Endothelial cell of umbilical vein (primary cell): ENCODE data around the gene HAGH. TPM values are rescaled to one million over a fixed set of nuclear protein-coding genes. Genes with fewer than 3 reads are reported as not detected.

ENCODE experiments used
- BruUV-seq: library from RNA; stranded (reverse); fragments of 400-500 nt; replicated peaks from 2 replicates; lab custom pipeline; 2021; lab: Mats Ljungman, UMichigan
- CTCF ChIA-PET: fragments of 300-600, 350-600 bp; sonication (Branson Sonifier 250); formaldehyde crosslinking; loops from one replicate; lab custom pipeline; 2021; ENCODE audit warnings: antibody characterized with exemption, inconsistent platforms; lab: Charles Lee
- POLR2A ChIA-PET: fragments of 300-600, 350-600 bp; sonication (Branson Sonifier 250); formaldehyde crosslinking; loops from one replicate; lab custom pipeline; 2021; ENCODE audit warnings: antibody characterized with exemption, inconsistent platforms; lab: Charles Lee
- DNase-seq: peaks from one replicate; pipeline ENCODE4 v3.0.0-alpha.2; 2011; ENCODE audit warnings: low read depth, low spot score
- FAIRE-seq: peaks from 2 replicates; lab custom pipeline; 2011; peaks lifted over from hg19 to GRCh38; lab: Jason Lieb, UNC
- H2AFZ ChIP-seq: 2 replicates; pipeline ENCODE4 v1.6.0; 2012; ENCODE audit warnings: low read depth, low read length, control low read depth, inconsistent platforms
- H3K27ac ChIP-seq: 2 replicates; pipeline ENCODE4 v1.5.1; 2011; ENCODE audit warnings: low read depth, mild to moderate bottlenecking, control low read depth, low read length, moderate library complexity; ENCODE audit not compliant: insufficient read depth
- H3K27me3 ChIP-seq, 2 experiments: 2 replicates each; pipeline versions ENCODE4 v1.6.0 to v1.6.1; 2011; ENCODE audit warnings: low read length in 2 of 2, mixed read lengths in 1 of 2; ENCODE audit not compliant: control insufficient read depth in 2 of 2, insufficient read depth in 2 of 2
- H3K36me3 ChIP-seq, 2 experiments: 2 replicates in 1 of 2; 3 replicates in 1 of 2; pipeline ENCODE4 v1.5.1; 2011; ENCODE audit warnings: low read length in 2 of 2, mild to moderate bottlenecking in 1 of 2, moderate library complexity in 1 of 2; ENCODE audit not compliant: control insufficient read depth in 2 of 2, insufficient read depth in 2 of 2; ENCODE audit errors: extremely low read depth in 1 of 2
- H3K4me1 ChIP-seq: 3 replicates; pipeline ENCODE4 v1.5.1; 2011; ENCODE audit warnings: mild to moderate bottlenecking, low read length; ENCODE audit not compliant: control insufficient read depth, insufficient read depth; ENCODE audit errors: extremely low read depth
- H3K4me2 ChIP-seq: 2 replicates; pipeline ENCODE4 v1.6.1; 2011; ENCODE audit warnings: low read length, control low read depth, mixed read lengths; ENCODE audit not compliant: insufficient read depth
- H3K4me3 ChIP-seq, 3 experiments: fragments of 200-600 bp in 1 of 3; sonication (generic), shearing (Covaris generic) in 1 of 3; replicated peaks in 1 of 3; 2 replicates each; pipeline ENCODE4 v1.5.1; 2011 to 2016; ENCODE audit warnings: control low read depth in 3 of 3, low read length in 3 of 3, mild to moderate bottlenecking in 2 of 3, inconsistent platforms in 1 of 3, low read depth in 1 of 3, moderate library complexity in 1 of 3; ENCODE audit not compliant: insufficient read depth in 1 of 3
- H3K79me2 ChIP-seq: 2 replicates; pipeline ENCODE4 v1.6.0; 2012; ENCODE audit warnings: low read length, inconsistent platforms; ENCODE audit not compliant: control insufficient read depth, insufficient read depth
- H3K9ac ChIP-seq: replicated peaks from 2 replicates; pipeline ENCODE3; 2011; ENCODE audit warnings: low read length, control low read depth; ENCODE audit not compliant: insufficient read depth; ENCODE audit errors: extremely low read depth
- H3K9me1 ChIP-seq: replicated peaks from 3 replicates; pipeline ENCODE4 v1.6.0; 2011; ENCODE audit warnings: mild to moderate bottlenecking, low read length; ENCODE audit not compliant: control insufficient read depth, insufficient read depth; ENCODE audit errors: extremely low read depth
- H3K9me3 ChIP-seq: replicated peaks from 2 replicates; pipeline ENCODE4 v1.5.1; 2012; ENCODE audit warnings: low read length, inconsistent platforms; ENCODE audit not compliant: control insufficient read depth, insufficient read depth
- H4K20me1 ChIP-seq: replicated peaks from 2 replicates; pipeline ENCODE3; 2011; ENCODE audit warnings: mild to moderate bottlenecking, low read length; ENCODE audit not compliant: control insufficient read depth, insufficient read depth; ENCODE audit errors: extremely low read depth
- EZH2 ChIP-seq: IDR thresholded peaks from 2 replicates; pipeline ENCODE4 v1.6.1; 2012; ENCODE audit warnings: borderline replicate concordance, low read depth, mild to moderate bottlenecking, moderate library complexity, low read length, inconsistent platforms; ENCODE audit not compliant: severe bottlenecking
- FOS ChIP-seq: IDR thresholded peaks from 2 replicates; pipeline ENCODE4 v1.6.1; 2011; ENCODE audit warnings: mild to moderate bottlenecking, low read length, moderate library complexity, borderline replicate concordance; ENCODE audit not compliant: insufficient read depth
- GATA2 ChIP-seq: IDR thresholded peaks from 2 replicates; pipeline ENCODE4 v1.7.0; 2011; ENCODE audit warnings: low read depth, mild to moderate bottlenecking, moderate library complexity, mixed read lengths, low read length; ENCODE audit not compliant: insufficient read length, insufficient read depth
- JUN ChIP-seq: IDR thresholded peaks from 2 replicates; pipeline ENCODE4 v1.6.1; 2011; ENCODE audit warnings: borderline replicate concordance, low read depth; ENCODE audit not compliant: insufficient read length, insufficient read depth
- MYC ChIP-seq: IDR thresholded peaks from one replicate; pipeline ENCODE4 v1.6.1; 2011; ENCODE audit warnings: mild to moderate bottlenecking, low read depth, low read length
- POLR2A ChIP-seq: IDR thresholded peaks from 2 replicates; pipeline ENCODE4 v1.6.1; 2012; ENCODE audit warnings: low read depth, mild to moderate bottlenecking, control low read depth, low read length
- POLR2AphosphoS5 ChIP-seq: IDR thresholded peaks from 2 replicates; pipeline ENCODE4 v1.6.1; 2012; ENCODE audit warnings: low read depth, mild to moderate bottlenecking, control low read depth, low read length, moderate library complexity; ENCODE audit not compliant: insufficient read depth
- dilution Hi-C: fragments of 300-500 bp; cut with MboI; formaldehyde crosslinking; loops from one replicate; pipeline ENCODE4 v1.15.0; 2019; ENCODE audit warnings: low sequenced_read_pairs; ENCODE audit not compliant: extremely low pct_ligation_motif_present
- intact Hi-C: fragments of 100-400 bp; cut with micrococcal nuclease; formaldehyde crosslinking; loops from one replicate; pipeline ENCODE4 v1.10.0; 2022
- polyA plus RNA-seq, 4 experiments: library from polyadenylated mRNA; depleted of rRNA in 3 of 4; stranded (reverse) in 3 of 4; unstranded in 1 of 4; fragments of >200 nt; gene quantifications; 2 replicates each; pipeline versions ENCODE4 v1.2.1 to v1.2.3, GENCODE V29; 2011 to 2012; ENCODE audit warnings: missing spikeins in 1 of 4
- total RNA-seq: library from RNA; stranded (reverse); gene quantifications from 2 replicates; pipeline ENCODE4 v1.2.3, GENCODE V29; 2021
- TF ChIP-seq, protein P1 (sequence below): IDR thresholded peaks from 2 replicates; pipeline ENCODE4 v1.6.1; 2011; ENCODE audit not compliant: insufficient read depth, insufficient read length
- TF ChIP-seq, protein P2 (sequence below), 2 donors: IDR thresholded peaks; 1 replicate in 1 of 2; 2 replicates in 1 of 2; pipeline ENCODE4 v1.5.1; 2011; ENCODE audit warnings: low read length in 2 of 2, mild to moderate bottlenecking in 2 of 2, moderate library complexity in 2 of 2, control low read depth in 1 of 2, inconsistent platforms in 1 of 2, low read depth in 1 of 2; ENCODE audit not compliant: insufficient read depth in 1 of 2; ENCODE audit errors: extremely low read depth in 1 of 2

The HAGH gene
- total and polyA plus RNA-seq, 2 donors (not counting 3 experiments of a cell fraction or from before 2014, with no cell fraction given): 54.3 to 84.2 TPM

DNA sequence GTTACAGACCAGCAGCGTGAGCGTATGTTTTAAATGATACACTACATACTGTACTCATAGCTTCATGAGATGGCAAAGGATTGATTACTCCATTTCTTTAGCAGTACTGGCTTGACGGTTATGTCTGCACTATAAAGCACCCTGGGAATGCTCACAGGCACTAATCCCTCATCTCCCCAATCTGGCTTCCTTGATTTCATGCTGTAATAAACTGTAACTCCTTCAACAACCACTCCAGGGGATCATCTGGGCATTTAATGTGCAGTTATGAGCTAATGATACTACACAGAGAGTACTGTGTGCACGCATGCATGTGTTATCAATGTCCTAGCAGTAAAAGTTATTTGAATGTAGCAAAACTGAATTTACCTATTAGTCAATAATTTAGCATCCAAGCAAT, 25.2 kb upstream of the HAGH start:
- POLR2A ChIA-PET: no interaction called here
- TF ChIP-seq, protein P1, sequence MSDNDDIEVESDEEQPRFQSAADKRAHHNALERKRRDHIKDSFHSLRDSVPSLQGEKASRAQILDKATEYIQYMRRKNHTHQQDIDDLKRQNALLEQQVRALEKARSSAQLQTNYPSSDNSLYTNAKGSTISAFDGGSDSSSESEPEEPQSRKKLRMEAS: no peak
- TF ChIP-seq POLR2A (no peak), MYC (no peak)

DNA sequence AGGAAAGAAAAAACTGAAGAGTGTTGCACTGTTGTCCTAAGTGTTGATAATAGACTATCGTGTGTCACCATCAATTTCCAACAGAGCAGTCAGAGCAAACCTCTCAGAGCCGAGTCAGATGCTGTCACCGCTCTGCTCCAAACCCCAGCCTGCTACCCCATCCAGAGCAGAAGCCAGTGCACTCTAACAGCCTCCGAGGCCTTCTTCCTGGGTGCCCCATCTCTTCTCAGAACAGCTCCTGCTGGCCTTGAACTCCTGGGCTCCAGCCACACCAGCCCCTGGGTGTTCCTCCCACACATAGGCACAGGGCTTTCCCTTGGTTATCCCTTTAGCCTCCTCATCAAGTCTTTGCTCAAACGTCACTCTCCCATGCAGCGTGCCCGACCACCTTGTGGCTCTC, 24.4 kb upstream of the HAGH start:
- Histone ChIP-seq H3K4me3 (no peak overlapping the region), H3K27me3 (peaks cover 8 to 11% of the 10 kb centered on the region in 2 experiments), H3K9me3 (no peaks in the 10 kb centered on the region), H4K20me1 (no peaks in the 10 kb centered on the region), H3K4me2 (no peak overlapping the region), H3K4me1 (no peaks in the 10 kb centered on the region), H3K27ac (no peak overlapping the region), H2AFZ (no peak overlapping the region), H3K9ac (no peak overlapping the region), H3K9me1 (no peaks in the 10 kb centered on the region), H3K36me3 (no peaks in the 10 kb centered on the region), H3K79me2 (no peaks in the 10 kb centered on the region)
- BruUV-seq: no TSS peak
- TF ChIP-seq FOS (no peak), MYC (no peak), POLR2AphosphoS5 (no peak), EZH2 (no peak), JUN (no peak), GATA2 (no peak), POLR2A (no peak)
- TF ChIP-seq, protein P1: no peak
- TF ChIP-seq, protein P2, sequence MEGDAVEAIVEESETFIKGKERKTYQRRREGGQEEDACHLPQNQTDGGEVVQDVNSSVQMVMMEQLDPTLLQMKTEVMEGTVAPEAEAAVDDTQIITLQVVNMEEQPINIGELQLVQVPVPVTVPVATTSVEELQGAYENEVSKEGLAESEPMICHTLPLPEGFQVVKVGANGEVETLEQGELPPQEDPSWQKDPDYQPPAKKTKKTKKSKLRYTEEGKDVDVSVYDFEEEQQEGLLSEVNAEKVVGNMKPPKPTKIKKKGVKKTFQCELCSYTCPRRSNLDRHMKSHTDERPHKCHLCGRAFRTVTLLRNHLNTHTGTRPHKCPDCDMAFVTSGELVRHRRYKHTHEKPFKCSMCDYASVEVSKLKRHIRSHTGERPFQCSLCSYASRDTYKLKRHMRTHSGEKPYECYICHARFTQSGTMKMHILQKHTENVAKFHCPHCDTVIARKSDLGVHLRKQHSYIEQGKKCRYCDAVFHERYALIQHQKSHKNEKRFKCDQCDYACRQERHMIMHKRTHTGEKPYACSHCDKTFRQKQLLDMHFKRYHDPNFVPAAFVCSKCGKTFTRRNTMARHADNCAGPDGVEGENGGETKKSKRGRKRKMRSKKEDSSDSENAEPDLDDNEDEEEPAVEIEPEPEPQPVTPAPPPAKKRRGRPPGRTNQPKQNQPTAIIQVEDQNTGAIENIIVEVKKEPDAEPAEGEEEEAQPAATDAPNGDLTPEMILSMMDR (IDR thresholded peaks at IDR 0.05; ENCODE audit: extremely low read depth in 1 of 2, insufficient read depth in 1 of 2, low read depth in 1 of 2, low read length in 2 of 2): no peak
- intact Hi-C loops: no loop called here
- dilution Hi-C loops: no loop called here
- POLR2A ChIA-PET: no interaction called here
- CTCF ChIA-PET: interaction anchor here (0.6 kb wide), 1 partner anchor 23 kb away, joined by 3 read pairs; no protein-coding TSS in a partner anchor
- FAIRE-seq: no peak
- no peak for DNase-seq

More for the DNA sequence above, 25.2 kb upstream of the HAGH start:
- FAIRE-seq: no peak
- dilution Hi-C loops: no loop called here
- H3K79me2 ChIP-seq: no peaks in the 10 kb centered on the region
- H3K36me3 ChIP-seq: no peaks in the 10 kb centered on the region
- no peak overlapping the region for H2AFZ ChIP-seq
- H3K9ac ChIP-seq: no peak overlapping the region
- CTCF ChIA-PET: interaction anchor here (0.6 to 1.6 kb wide), 4 partner anchors 14 to 38 kb away, joined by 3 to 4 read pairs (median 3); no protein-coding TSS in a partner anchor
- BruUV-seq: no TSS peak
- H3K27me3 ChIP-seq: peaks cover 6 to 10% of the 10 kb centered on the region in 2 experiments
- no peak overlapping the region for H3K27ac ChIP-seq
- intact Hi-C loops: no loop called here
- no peaks in the 10 kb centered on the region for H4K20me1 ChIP-seq
- no peaks in the 10 kb centered on the region for H3K9me3 ChIP-seq
- DNase-seq: no peak
- H3K9me1 ChIP-seq: no peaks in the 10 kb centered on the region
- no peak overlapping the region for H3K4me2 ChIP-seq
- H3K4me1 ChIP-seq: no peaks in the 10 kb centered on the region
- no peak overlapping the region for H3K4me3 ChIP-seq
